Fibroblast of lung (primary cell): ENCODE results near the gene NFYC.

Experiments
- EZH2 ChIP-seq: IDR thresholded peaks from 2 replicates; pipeline ENCODE4 v1.5.1; 2012; ENCODE audit warnings: low read length, control low read depth, mild to moderate bottlenecking; ENCODE audit errors: missing control alignments
- TF ChIP-seq, protein P1 (sequence below), 2 donors: IDR thresholded peaks in 1 of 2; conservative IDR thresholded peaks in 1 of 2; 1 replicate in 1 of 2; 2 replicates in 1 of 2; pipeline ENCODE4 v1.5.1; 2011 to 2012; ENCODE audit warnings: low read length in 2 of 2, control low read depth in 1 of 2, inconsistent platforms in 1 of 2, low read depth in 1 of 2, mild to moderate bottlenecking in 1 of 2

DNA sequence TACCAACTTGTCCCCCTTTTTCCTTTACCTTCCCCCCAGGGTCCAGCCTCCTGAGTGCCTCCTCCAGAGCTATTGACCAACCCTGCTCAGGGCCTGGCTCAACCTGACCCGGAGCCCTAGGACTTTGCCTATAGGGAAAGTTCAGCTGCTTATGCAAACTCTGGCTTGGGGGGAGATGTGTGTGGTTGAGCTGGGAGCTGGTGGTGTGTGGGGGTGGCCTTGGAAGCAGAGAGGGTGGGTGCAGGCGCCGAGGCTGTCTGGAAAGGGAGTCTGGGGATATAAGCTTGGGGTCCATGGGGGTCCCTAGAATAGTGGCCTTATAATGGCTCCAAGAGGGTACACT is 106.1 kb downstream of the NFYC start:
- TF ChIP-seq, protein P1, sequence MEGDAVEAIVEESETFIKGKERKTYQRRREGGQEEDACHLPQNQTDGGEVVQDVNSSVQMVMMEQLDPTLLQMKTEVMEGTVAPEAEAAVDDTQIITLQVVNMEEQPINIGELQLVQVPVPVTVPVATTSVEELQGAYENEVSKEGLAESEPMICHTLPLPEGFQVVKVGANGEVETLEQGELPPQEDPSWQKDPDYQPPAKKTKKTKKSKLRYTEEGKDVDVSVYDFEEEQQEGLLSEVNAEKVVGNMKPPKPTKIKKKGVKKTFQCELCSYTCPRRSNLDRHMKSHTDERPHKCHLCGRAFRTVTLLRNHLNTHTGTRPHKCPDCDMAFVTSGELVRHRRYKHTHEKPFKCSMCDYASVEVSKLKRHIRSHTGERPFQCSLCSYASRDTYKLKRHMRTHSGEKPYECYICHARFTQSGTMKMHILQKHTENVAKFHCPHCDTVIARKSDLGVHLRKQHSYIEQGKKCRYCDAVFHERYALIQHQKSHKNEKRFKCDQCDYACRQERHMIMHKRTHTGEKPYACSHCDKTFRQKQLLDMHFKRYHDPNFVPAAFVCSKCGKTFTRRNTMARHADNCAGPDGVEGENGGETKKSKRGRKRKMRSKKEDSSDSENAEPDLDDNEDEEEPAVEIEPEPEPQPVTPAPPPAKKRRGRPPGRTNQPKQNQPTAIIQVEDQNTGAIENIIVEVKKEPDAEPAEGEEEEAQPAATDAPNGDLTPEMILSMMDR (conservative IDR thresholded peaks at IDR 0.05 in 1 of 2, IDR thresholded peaks at IDR 0.05 in 1 of 2; ENCODE audit: low read depth in 1 of 2, low read length in 2 of 2), result no peak
- TF ChIP-seq EZH2, result no peak
